Gastroesophageal sphincter (tissue), 4 donors: Measurements from ENCODE around the gene ARHGEF3. TPM values are rescaled to one million over a fixed set of nuclear protein-coding genes. Genes with fewer than 3 reads are reported as not detected.

ENCODE experiments used
- ATAC-seq: fragments of 150-250 bp; one replicate; pipeline ENCODE4 v1.9.1; 2016; ENCODE audit warnings: mild to moderate bottlenecking, moderate library complexity
- H3K27ac ChIP-seq, 4 donors: fragments of 200-600 bp; sonication (generic) in 3 of 4; 1 replicate in 3 of 4; 2 replicates in 1 of 4; pipeline ENCODE4 v1.5.1; 2016 to 2019
- H3K27me3 ChIP-seq: fragments of 200-600 bp; sonication (generic); one replicate; pipeline ENCODE4 v1.5.1; 2019
- H3K36me3 ChIP-seq, 2 donors: fragments of 200-600 bp; sonication (generic); one replicate each; pipeline ENCODE4 v1.5.1; 2019; ENCODE audit warnings: control low read depth in 1 of 2
- H3K4me1 ChIP-seq, 3 donors: fragments of 200-600 bp; sonication (generic); 1 replicate in 2 of 3; 2 replicates in 1 of 3; pipeline ENCODE4 v1.5.1; 2016 to 2019; ENCODE audit warnings: control low read depth in 2 of 3
- H3K4me3 ChIP-seq, 2 donors: fragments of 200-600 bp; sonication (generic); one replicate each; pipeline ENCODE4 v1.5.1; 2019; ENCODE audit warnings: mild to moderate bottlenecking in 1 of 2, moderate library complexity in 1 of 2
- H3K9me3 ChIP-seq, 3 donors: fragments of 200-600 bp; sonication (generic); one replicate each; pipeline ENCODE4 v1.5.1; 2017 to 2019; ENCODE audit warnings: control low read depth in 2 of 3
- EP300 ChIP-seq: sonication (generic); formaldehyde crosslinking; IDR thresholded peaks from one replicate; pipeline ENCODE4 v1.6.1; 2017; ENCODE audit warnings: antibody characterized with exemption, mild to moderate bottlenecking
- POLR2A ChIP-seq, 2 donors: fragments of 450-650 bp; IDR thresholded peaks; one replicate each; pipeline ENCODE4 v1.6.1; 2017; ENCODE audit warnings: antibody characterized with exemption in 2 of 2, mild to moderate bottlenecking in 2 of 2, moderate library complexity in 1 of 2
- POLR2AphosphoS5 ChIP-seq: sonication (generic); formaldehyde crosslinking; IDR thresholded peaks from one replicate; pipeline ENCODE4 v1.6.1; 2017; ENCODE audit warnings: antibody characterized with exemption
- WGBS, 2 donors: methylation state at CpG; one replicate each; pipeline ENCODE4 v1.1.5; 2018; ENCODE audit warnings: low coverage in 1 of 2; 5-methylcytosine and 5-hydroxymethylcytosine counted together
- total RNA-seq, 4 donors: library from RNA; depleted of rRNA; stranded (reverse); fragments of >200 nt; gene quantifications; one replicate each; pipeline ENCODE4 v1.1.0, GENCODE V29; 2016
- TF ChIP-seq, protein P1 (sequence below), 4 experiments: fragments of 200-600 bp in 2 of 4; fragments of 450-650 bp in 2 of 4; sonication (generic) in 1 of 4; IDR thresholded peaks; one replicate each; pipeline ENCODE4 v1.5.1; 2017 to 2019; ENCODE audit warnings: antibody characterized with exemption in 4 of 4, mild to moderate bottlenecking in 2 of 4, moderate library complexity in 2 of 4

Gene ARHGEF3
- total RNA-seq, 4 donors from 2014 or later: 10.1 to 21.6 (median 10.5) TPM

DNA sequence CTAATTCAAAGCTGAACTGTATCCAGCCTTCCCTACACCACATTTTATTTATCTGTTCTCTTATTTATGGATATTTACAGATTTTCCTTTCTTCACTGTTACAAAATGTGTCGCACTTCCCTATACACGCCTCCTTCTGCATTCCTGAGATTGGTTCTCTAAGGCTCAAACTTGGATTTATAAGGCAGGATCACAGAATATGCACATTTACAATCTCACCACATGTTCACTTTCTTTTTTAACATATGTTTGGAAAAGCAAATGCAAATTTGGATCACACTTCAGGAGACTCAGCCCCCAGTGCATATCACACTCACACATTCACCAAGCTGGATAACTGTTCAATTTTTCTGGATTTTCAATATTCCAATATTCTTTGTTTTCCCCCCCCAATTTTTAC is 31.8 kb upstream of the ARHGEF3 start:
- Histone ChIP-seq H3K4me3 (no peak overlapping the region), H3K27me3 (no peaks in the 10 kb centered on the region), H3K27ac (no peak overlapping the region), H3K9me3 (no peaks in the 10 kb centered on the region), H3K36me3 (no peaks in the 10 kb centered on the region), H3K4me1 (no peaks in the 10 kb centered on the region)
- TF ChIP-seq EP300 (no peak), POLR2A (IDR thresholded peaks at IDR 0.05) (no peak), POLR2AphosphoS5 (no peak)
- TF ChIP-seq, protein P1, sequence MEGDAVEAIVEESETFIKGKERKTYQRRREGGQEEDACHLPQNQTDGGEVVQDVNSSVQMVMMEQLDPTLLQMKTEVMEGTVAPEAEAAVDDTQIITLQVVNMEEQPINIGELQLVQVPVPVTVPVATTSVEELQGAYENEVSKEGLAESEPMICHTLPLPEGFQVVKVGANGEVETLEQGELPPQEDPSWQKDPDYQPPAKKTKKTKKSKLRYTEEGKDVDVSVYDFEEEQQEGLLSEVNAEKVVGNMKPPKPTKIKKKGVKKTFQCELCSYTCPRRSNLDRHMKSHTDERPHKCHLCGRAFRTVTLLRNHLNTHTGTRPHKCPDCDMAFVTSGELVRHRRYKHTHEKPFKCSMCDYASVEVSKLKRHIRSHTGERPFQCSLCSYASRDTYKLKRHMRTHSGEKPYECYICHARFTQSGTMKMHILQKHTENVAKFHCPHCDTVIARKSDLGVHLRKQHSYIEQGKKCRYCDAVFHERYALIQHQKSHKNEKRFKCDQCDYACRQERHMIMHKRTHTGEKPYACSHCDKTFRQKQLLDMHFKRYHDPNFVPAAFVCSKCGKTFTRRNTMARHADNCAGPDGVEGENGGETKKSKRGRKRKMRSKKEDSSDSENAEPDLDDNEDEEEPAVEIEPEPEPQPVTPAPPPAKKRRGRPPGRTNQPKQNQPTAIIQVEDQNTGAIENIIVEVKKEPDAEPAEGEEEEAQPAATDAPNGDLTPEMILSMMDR (IDR thresholded peaks at IDR 0.05): no peak
- no peak for ATAC-seq
- 60 to 77% methylated on average over 1 to 2 of the region's 2 CpGs for WGBS, 2 donors

DNA sequence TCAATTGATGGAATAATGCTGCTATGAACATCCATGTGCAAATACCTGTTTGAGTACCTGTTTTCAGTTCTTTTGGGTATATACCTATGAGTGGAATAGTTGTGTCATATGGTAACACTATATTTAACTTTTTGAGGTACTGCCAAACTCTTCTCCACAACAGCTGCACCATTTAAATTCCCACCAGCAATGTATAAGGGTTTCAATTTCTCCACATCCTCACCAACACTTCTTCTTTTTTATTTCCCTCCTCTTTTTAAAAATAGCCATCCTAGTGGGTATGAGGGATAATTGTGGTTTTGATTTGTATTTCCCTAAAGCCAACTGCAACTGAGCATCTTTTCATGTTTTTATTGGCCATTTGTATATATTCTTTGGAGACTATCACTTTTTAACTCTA is 31.3 kb upstream of the ARHGEF3 start:
- no peak for ATAC-seq
- TF ChIP-seq EP300: no peak
- TF ChIP-seq, protein P1 (IDR thresholded peaks at IDR 0.05): no peak

DNA sequence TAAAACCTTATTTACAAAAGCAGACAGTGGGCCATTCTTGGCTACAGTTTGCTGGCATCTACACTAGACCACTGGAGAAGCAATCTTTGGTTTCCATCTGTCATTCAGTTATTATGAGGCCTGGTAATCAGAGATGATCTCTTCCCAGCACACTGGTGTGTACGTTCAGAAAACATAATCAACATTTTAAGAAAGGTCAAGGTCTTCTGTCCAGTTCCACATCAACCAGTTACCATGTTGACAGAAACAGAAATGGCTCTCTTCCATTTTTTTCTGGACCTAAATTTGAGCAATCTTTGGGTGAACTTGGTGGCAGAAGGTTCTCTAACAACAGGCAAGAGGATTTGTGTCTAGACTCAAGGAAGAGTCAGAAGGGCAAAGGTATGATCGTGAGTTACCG is 29.8 kb upstream of the ARHGEF3 start:
- WGBS, 2 donors: 97 to 100% methylated on average over 2 to 3 of the region's 3 CpGs
- Histone ChIP-seq H3K36me3 (no peaks in the 10 kb centered on the region), H3K4me3 (no peak overlapping the region), H3K4me1 (no peaks in the 10 kb centered on the region), H3K9me3 (no peaks in the 10 kb centered on the region), H3K27me3 (no peaks in the 10 kb centered on the region), H3K27ac (no peak overlapping the region)
- TF ChIP-seq POLR2AphosphoS5 (no peak), POLR2A (IDR thresholded peaks at IDR 0.05) (no peak), EP300 (no peak)
- TF ChIP-seq, protein P1 (IDR thresholded peaks at IDR 0.05): no peak
- ATAC-seq: no peak

More for the DNA sequence above, 31.3 kb upstream of the ARHGEF3 start:
- Histone ChIP-seq H3K27ac (no peak overlapping the region), H3K4me3 (no peak overlapping the region), H3K9me3 (no peaks in the 10 kb centered on the region), H3K4me1 (no peaks in the 10 kb centered on the region), H3K27me3 (no peaks in the 10 kb centered on the region), H3K36me3 (no peaks in the 10 kb centered on the region)

DNA sequence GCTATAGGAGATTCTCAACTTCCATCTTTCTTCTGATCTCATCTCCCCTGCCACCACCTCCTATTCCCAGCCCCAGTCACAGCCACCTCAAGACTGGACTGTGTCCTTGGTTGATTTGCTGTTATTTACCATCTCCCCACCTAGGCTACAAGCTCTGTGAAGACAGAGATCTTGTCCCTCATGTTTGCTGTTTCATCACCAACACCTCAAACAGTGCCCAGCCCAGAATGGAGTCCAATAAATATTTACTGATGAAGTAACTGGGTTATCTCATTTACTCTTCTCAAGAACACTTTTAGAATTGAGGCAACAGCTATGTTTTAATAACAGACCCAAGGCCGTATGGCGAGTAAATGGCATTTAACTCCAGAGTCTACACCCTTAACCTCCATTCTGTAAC is 29.1 kb upstream of the ARHGEF3 start:
- 92 to 100% methylated on average over 2 of the region's 2 CpGs for WGBS, 2 donors
- H3K36me3 ChIP-seq: no peaks in the 10 kb centered on the region
- TF ChIP-seq EP300 (no peak), POLR2A (IDR thresholded peaks at IDR 0.05) (no peak), POLR2AphosphoS5 (no peak)
- TF ChIP-seq, protein P1 (IDR thresholded peaks at IDR 0.05): no peak
- H3K4me3 ChIP-seq: no peak overlapping the region
- no peaks in the 10 kb centered on the region for H3K27me3 ChIP-seq
- H3K9me3 ChIP-seq: no peaks in the 10 kb centered on the region
- no peak for ATAC-seq
- no peak overlapping the region for H3K27ac ChIP-seq
- peaks cover 0 to 3% (median 0%) of the 10 kb centered on the region in 3 donors for H3K4me1 ChIP-seq

DNA sequence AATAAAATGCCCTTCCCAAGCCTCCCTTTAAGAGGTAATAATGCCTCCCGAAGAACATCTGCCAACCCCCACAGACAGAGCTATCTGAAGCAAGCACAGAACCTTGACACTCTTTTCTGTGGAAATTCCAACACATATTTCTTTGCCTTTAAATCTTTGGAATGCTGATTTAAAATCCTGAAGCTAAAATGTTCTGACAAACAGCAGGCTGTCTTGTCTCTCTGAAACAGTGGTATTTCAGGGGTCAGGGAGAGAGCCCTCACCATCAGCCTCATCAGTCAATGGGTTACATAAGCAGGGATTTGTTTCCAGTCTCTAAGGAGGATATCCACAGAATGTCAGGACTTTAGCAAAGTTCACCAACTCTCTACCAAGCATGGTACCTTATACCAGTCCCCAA is 27.8 kb upstream of the ARHGEF3 start:
- peaks cover 0 to 9% (median 0%) of the 10 kb centered on the region in 3 donors for H3K4me1 ChIP-seq
- WGBS, 2 donors: 33 to 50% methylated on average over 1 of the region's 1 CpG
- no peak for ATAC-seq

More for the DNA sequence above, 27.8 kb upstream of the ARHGEF3 start:
- H3K9me3 ChIP-seq: no peaks in the 10 kb centered on the region
- no peaks in the 10 kb centered on the region for H3K36me3 ChIP-seq
- no peak overlapping the region for H3K4me3 ChIP-seq
- TF ChIP-seq POLR2AphosphoS5 (no peak), POLR2A (IDR thresholded peaks at IDR 0.05) (no peak)
- TF ChIP-seq, protein P1 (IDR thresholded peaks at IDR 0.05): no peak
- H3K27me3 ChIP-seq: no peaks in the 10 kb centered on the region
- H3K27ac ChIP-seq: no peak overlapping the region
